Stimulated activated CD8-positive, alpha-beta memory T cell treated with anti-CD3 and anti-CD28 coated beads, Interleukin-7, amount 100 ng/mL, for 48 hours (primary cell): ENCODE data around the gene PURB.
"Not testable (repeated sequence)": the region's sequence is repeated elsewhere in the genome, so short reads cannot be mapped to it uniquely, and the experiment has no call there.

Experiments
- DNase-seq, 2 donors: peaks; one replicate each; pipeline ENCODE4 v3.0.0-alpha.2; 2020; ENCODE audit warnings: low read depth in 1 of 2; ENCODE audit errors: extremely low read depth in 1 of 2

The PURB gene

GRCh38 chr7:44893710-44894234, 8.4 kb upstream of the PURB start:
- DNase-seq = no peak

GRCh38 chr7:44891791-44892190, 6.5 kb upstream of the PURB start:
- DNase-seq = no peak

- DNase-seq = no peak
Measured at GRCh38 chr7:44891372-44891771, 6.0 kb upstream of the PURB start.

- no peak for DNase-seq
Measured at GRCh38 chr7:44889086-44889781, 3.9 kb upstream of the PURB start.

- no peak for DNase-seq
Measured at GRCh38 chr7:44887293-44887692, 2.0 kb upstream of the PURB start.

GRCh38 chr7:44884621-44885393, 523 bp downstream of the PURB start:
- DNase-seq = peak; percentile 14 to 25

GRCh38 chr7:44883961-44884620, 1.2 kb downstream of the PURB start:
- no peak for DNase-seq

- no peak for DNase-seq
Measured at GRCh38 chr7:44882899-44883298, 2.4 kb downstream of the PURB start.

- DNase-seq = no peak
Measured at GRCh38 chr7:44881610-44882009, 3.7 kb downstream of the PURB start.

GRCh38 chr7:44881066-44881600, 4.2 kb downstream of the PURB start:
- no peak for DNase-seq

- no peak for DNase-seq
Measured at GRCh38 chr7:44880317-44881018, 4.9 kb downstream of the PURB start.

- DNase-seq = no peak
Measured at GRCh38 chr7:44876393-44876792, 8.9 kb downstream of the PURB start.

GRCh38 chr7:44875241-44875640, 10.1 kb downstream of the PURB start:
- DNase-seq = no peak

- no peak for DNase-seq
Measured at GRCh38 chr7:44872787-44873186, 12.5 kb downstream of the PURB start.

GRCh38 chr7:44871918-44872317, 13.4 kb downstream of the PURB start:
- DNase-seq = not testable (repeated sequence)

- DNase-seq = not testable (repeated sequence)
Measured at GRCh38 chr7:44870780-44871179, 14.6 kb downstream of the PURB start.

- DNase-seq = not testable (repeated sequence)
Measured at GRCh38 chr7:44870336-44870735, 15.0 kb downstream of the PURB start.

GRCh38 chr7:44867073-44867995, 18.0 kb downstream of the PURB start:
- DNase-seq = peak in 1 of 2 donors; percentile 25

- DNase-seq = not testable (repeated sequence)
Measured at GRCh38 chr7:44861949-44862348, 23.4 kb downstream of the PURB start.

- no peak for DNase-seq
Measured at GRCh38 chr7:44858161-44858560, 27.2 kb downstream of the PURB start.
